Brain microvascular endothelial cell (primary cell): ENCODE data around the gene KCTD6.

ENCODE experiments used
- DNase-seq: peaks from one replicate; pipeline ENCODE4 v3.0.0-alpha.2; 2020
- H3K27ac ChIP-seq: fragments of 250-450 bp; sonication (Bioruptor Pico); 2 replicates; pipeline ENCODE4 v1.5.1; 2020; ENCODE audit warnings: mild to moderate bottlenecking, moderate library complexity
- H3K27me3 ChIP-seq: fragments of 250-450 bp; sonication (Bioruptor Pico); replicated peaks from 2 replicates; pipeline ENCODE4 v1.5.1; 2020; ENCODE audit warnings: mild to moderate bottlenecking
- H3K36me3 ChIP-seq: fragments of 250-450 bp; sonication (Bioruptor Pico); replicated peaks from 2 replicates; pipeline ENCODE4 v1.5.1; 2020; ENCODE audit warnings: mild to moderate bottlenecking
- H3K4me3 ChIP-seq: 2 replicates; pipeline ENCODE4 v1.5.1; 2011; ENCODE audit warnings: low read depth, mild to moderate bottlenecking, control low read depth, low read length, moderate library complexity
- CTCF ChIP-seq: IDR thresholded peaks from 2 replicates; pipeline ENCODE4 v1.5.1; 2011; ENCODE audit warnings: low read depth, mild to moderate bottlenecking, moderate library complexity, low read length, control low read depth, inconsistent platforms; ENCODE audit errors: missing control alignments
- in situ Hi-C: cut with HindIII; loops from 2 replicates; pipeline ENCODE4 v1.10.0; 2017; ENCODE audit warnings: low sequenced_read_pairs, low pct_ligation_motif_present

KCTD6 gene

GRCh38 chr3:58471025-58471887, 20.6 kb upstream of the KCTD6 start:
- H3K4me3 ChIP-seq, result no peak overlapping the region
- H3K27me3 ChIP-seq, result no peaks in the 10 kb centered on the region
- in situ Hi-C loops, result no loop called here
- no peak for TF ChIP-seq CTCF
- H3K36me3 ChIP-seq, result no peaks in the 10 kb centered on the region
- DNase-seq, result peak; percentile 87
- peak overlapping the region; percentile 78 for H3K27ac ChIP-seq

- Histone ChIP-seq H3K36me3 (no peaks in the 10 kb centered on the region), H3K4me3 (no peak overlapping the region), H3K27me3 (no peaks in the 10 kb centered on the region), H3K27ac (no peak overlapping the region)
- DNase-seq, result no peak
- in situ Hi-C loops, result no loop called here
- no peak for TF ChIP-seq CTCF
These were observed 18.6 kb upstream of the KCTD6 start for GRCh38 chr3:58473275-58473674.

GRCh38 chr3:58474348-58474911, 17.5 kb upstream of the KCTD6 start:
- in situ Hi-C loops, result no loop called here
- H3K4me3 ChIP-seq, result no peak overlapping the region
- no peak for TF ChIP-seq CTCF

GRCh38 chr3:58474967-58475578, 16.8 kb upstream of the KCTD6 start:
- H3K36me3 ChIP-seq, result no peaks in the 10 kb centered on the region
- no peaks in the 10 kb centered on the region for H3K27me3 ChIP-seq
- DNase-seq, result no peak
- H3K27ac ChIP-seq, result no peak overlapping the region
- no peak for TF ChIP-seq CTCF
- in situ Hi-C loops, result no loop called here
- no peak overlapping the region for H3K4me3 ChIP-seq

More at GRCh38 chr3:58474348-58474911, 17.5 kb upstream of the KCTD6 start:
- no peaks in the 10 kb centered on the region for H3K36me3 ChIP-seq
- no peak for DNase-seq
- no peak overlapping the region for H3K27ac ChIP-seq
- H3K27me3 ChIP-seq, result no peaks in the 10 kb centered on the region

GRCh38 chr3:58478781-58479180, 13.1 kb upstream of the KCTD6 start:
- Histone ChIP-seq H3K4me3 (no peak overlapping the region), H3K27me3 (no peaks in the 10 kb centered on the region), H3K36me3 (no peaks in the 10 kb centered on the region), H3K27ac (no peak overlapping the region)
- in situ Hi-C loops, result no loop called here
- no peak for DNase-seq
- no peak for TF ChIP-seq CTCF
